Right ventricle myocardium superior (tissue), 1 donor: ENCODE results near the gene APBA1. TPM values are rescaled to one million over a fixed set of nuclear protein-coding genes. Genes with fewer than 3 reads are reported as not detected.

ENCODE experiments used
- ATAC-seq: fragments of 200-7000 bp; cut with Tn5 transposase; one replicate; pipeline ENCODE4 v1.9.1; 2020; ENCODE audit warnings: mild to moderate bottlenecking; ENCODE audit not compliant: poor library complexity
- DNase-seq: peaks from one replicate; pipeline ENCODE4 v3.0.0-alpha.2; 2020
- intact Hi-C: fragments of 100-400 bp; cut with DNase I; formaldehyde crosslinking; loops from one replicate; pipeline ENCODE4 v1.11.2; 2022
- total RNA-seq: library from RNA; stranded (reverse); fragmentation: NEBNext Ultra II Directional; extraction: Animal tissue kit (Norgen Biotek cat#: 25700); gene quantifications from one replicate; pipeline ENCODE4 v1.2.1, GENCODE V29; 2021
- donor health status: DM: no; HTN: yes; CAD: no; lungs with severe emphysema.

Gene APBA1
- total RNA-seq, 1 donor from 2014 or later: 2.0 TPM

DNA sequence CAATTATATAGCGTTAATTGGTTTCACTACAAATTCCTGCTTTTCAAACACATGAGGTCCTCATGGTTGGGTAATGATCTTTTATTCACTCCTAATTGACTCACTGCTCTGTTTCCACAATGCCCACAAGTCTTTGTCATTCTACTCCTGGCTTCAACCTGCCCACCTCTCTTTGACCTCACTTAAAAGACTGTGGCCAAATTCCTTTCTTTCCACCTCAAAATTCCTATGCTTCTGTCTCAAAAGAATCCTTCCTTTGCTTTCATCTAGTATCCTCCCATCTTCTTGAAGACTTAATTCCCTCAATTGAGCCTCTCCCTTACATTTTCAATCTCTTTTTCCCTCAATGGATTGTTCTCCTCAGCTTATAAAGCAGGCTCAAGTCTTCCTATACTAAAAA is 4.9 kb downstream of the APBA1 start:
- no peak for DNase-seq
- no peak for ATAC-seq
- intact Hi-C loops: no loop called here

GRCh38 chr9:69660304-69660703 is 11.9 kb downstream of the APBA1 start:
- DNase-seq: no peak
- intact Hi-C loops: no loop called here
- no peak for ATAC-seq

GRCh38 chr9:69658987-69659675 is 13.0 kb downstream of the APBA1 start:
- ATAC-seq (no peak), DNase-seq (no peak)
- intact Hi-C loops: no loop called here

DNA sequence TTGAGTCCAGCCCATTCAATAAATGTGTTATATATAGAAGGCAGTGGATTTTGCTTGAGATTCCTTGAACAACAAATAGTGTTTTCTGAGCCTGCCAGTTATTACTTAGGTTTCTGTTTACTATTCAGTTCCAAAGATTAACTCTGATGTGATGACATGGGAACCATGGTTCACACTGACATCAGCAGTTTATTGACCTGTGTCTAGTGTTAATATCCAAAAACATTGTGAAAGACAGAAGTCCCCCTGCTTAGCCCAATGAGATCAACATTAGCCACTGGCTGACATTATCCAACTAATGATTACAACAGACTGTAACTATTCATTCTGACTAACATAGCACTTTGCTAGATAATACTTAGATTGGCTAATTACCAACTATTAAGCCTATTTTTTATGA is 14.9 kb downstream of the APBA1 start:
- peak; percentile 66 for ATAC-seq
- intact Hi-C loops: no loop called here
- no peak for DNase-seq

DNA sequence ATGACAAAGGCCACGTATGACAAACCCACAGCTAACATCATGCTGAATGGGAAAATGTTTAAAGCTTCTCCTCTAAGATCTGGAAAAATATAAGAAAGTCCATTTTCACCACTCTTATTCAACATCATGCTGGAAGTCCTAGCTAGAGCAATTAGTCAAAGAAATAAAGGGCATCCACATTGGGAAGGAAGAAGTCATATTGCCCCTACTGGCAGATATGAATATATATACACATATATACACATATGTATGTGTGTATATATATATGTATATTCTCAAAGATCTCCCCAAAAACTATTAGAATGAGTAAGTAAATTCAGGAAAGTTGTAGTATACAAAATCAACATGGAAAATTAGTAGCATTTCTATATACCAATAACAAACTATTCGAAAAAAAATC is 17.1 kb downstream of the APBA1 start:
- intact Hi-C loops: no loop called here
- ATAC-seq (no peak), DNase-seq (no peak)

DNA sequence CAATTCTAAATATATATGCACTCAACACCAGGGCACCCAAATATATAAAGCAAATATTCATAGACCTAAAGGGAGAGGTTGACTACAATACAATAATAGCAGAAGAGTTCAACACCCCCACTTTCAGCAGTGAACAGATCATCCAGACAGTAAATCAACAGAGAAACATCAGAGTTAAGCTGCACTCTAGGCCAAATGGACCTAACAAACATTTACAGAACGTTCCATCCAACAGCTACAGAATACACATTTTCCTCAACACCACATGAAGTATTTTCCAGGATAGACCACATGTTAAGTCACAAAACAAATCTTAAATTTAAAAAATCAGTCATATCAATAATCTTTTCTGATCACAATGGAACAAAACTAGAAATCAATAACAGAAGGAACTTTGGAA is 18.9 kb downstream of the APBA1 start:
- intact Hi-C loops: no loop called here
- no peak for ATAC-seq
- DNase-seq: no peak

- no peak for ATAC-seq
- intact Hi-C loops: no loop called here
- no peak for DNase-seq
These were observed 22.5 kb downstream of the APBA1 start for GRCh38 chr9:69649566-69650250.

GRCh38 chr9:69647804-69648203 is 24.4 kb downstream of the APBA1 start:
- intact Hi-C loops: no loop called here
- no peak for ATAC-seq
- DNase-seq: no peak

DNA sequence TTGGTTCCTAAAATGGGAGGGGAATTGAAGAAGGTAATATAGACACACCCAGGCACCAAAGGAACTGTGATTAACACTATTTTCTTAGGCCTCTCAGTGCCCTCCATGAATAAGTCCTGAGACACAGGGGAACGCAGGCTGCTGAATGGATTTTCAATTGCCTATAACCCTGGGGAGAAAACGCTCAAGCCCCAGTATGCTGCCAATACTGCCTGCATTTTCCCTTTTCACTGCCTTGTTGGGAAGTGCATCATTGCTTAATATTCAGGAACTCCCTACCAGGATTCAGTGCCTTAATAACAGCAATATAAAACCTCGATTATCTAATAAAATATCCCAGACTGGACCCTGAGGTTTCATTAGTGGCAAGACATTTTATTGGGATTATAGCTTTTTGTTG is 25.4 kb downstream of the APBA1 start:
- intact Hi-C loops: no loop called here
- ATAC-seq (no peak), DNase-seq (no peak)

DNA sequence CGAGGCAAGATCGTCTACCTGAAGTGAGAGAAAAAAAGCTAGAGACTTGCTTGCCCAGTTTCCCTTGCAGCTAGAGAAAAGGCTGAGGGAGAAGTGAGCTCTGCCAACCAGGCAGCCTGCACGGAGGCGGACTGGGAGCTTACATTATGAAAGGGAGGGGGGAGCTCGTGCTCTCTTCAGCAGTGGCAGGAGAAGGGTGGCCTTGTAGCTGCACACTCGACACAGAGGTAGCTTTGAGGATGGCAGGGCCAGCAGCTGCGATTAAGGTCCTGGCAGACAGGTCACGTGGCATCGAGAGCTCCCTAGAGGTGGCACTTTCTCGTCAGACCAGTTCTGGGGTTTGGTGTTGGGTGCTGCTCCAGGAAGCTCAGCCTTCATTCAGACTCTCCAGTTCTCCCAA is 26.7 kb downstream of the APBA1 start:
- DNase-seq (no peak), ATAC-seq (peak; percentile 45)
- intact Hi-C loops: no loop called here

DNA sequence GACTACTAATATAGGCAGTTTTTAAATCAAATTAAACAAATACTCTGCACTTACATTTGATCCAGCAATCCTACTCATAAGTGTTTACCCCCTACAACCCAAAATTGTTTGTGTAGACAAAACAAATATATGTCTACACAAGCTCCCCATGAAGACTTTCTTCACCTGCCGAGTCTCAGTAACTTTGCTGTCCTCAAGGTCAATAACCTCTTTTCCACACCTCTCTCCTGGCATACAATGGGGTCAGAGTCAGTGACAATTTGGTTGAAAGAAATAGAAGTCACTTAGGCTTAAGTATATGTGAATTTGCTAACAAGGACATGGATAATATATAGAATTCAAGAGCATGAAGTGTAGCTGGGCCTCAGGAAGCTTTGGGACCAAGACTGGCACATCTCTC is 29.1 kb downstream of the APBA1 start:
- no peak for ATAC-seq
- no peak for DNase-seq
- intact Hi-C loops: no loop called here

DNA sequence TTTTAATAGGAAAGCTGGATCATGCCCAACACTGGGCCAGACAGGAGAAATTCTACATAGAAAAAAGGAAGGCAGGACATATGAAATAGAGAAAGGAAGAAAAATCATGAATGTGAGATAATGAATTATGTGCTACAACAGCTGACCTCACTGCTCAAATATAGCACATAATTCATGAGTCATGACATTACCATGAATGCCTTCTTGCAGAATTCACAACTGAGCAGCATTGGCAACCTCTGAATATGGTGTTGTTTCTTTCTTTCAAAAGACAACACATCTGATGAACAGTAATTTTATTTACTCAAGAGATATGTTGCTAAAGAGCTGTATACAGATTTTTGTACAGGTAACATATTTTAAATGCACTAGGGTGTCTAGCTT is 34.4 kb downstream of the APBA1 start:
- ATAC-seq (no peak), DNase-seq (no peak)
- intact Hi-C loops: no loop called here

GRCh38 chr9:69637193-69637816 is 34.9 kb downstream of the APBA1 start:
- ATAC-seq: no peak
- intact Hi-C loops: no loop called here
- DNase-seq: no peak

- DNase-seq (no peak), ATAC-seq (no peak)
- intact Hi-C loops: no loop called here
These were observed 38.5 kb downstream of the APBA1 start for GRCh38 chr9:69633716-69634115.

DNA sequence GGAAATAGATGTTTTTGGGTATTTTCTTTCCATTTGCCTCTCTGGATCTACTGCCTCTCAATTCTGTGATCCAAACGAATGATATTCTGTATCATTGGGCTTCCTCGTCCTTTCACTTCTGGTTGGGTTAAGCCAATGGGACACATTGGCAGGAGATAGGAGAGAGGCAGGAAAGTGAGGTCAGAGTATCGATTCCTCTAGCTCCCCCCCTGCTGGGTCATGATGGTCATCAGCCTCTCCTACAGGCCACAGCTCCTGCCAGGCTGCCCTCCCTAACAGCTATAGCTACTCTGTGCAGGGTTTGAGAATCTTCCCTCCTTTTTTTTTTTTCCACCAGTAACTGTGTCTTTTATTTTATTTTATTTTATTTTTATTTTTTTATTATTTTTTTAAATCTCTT is 39.4 kb downstream of the APBA1 start:
- DNase-seq: no peak
- intact Hi-C loops: no loop called here
- ATAC-seq: no peak

DNA sequence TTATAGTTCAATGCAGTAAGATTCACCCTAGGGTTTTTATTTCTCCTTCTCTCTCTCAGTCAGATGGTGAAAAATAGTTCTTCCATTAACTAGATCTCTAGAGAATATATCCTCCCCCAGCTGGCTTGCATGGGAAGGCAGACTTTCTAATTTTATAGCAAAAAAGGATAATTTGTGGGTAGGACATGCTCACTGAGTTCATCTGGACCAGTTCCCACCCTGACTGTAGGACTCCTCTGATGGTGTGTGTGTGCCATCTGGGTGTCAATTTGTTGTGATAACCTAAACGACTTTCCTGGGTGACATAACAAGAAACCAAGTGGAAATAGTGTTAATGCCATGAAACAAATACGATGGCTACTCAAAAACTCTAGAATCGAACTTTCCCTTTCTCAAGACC is 44.9 kb downstream of the APBA1 start:
- DNase-seq (no peak), ATAC-seq (no peak)
- intact Hi-C loops: no loop called here

GRCh38 chr9:69623276-69623675 is 48.9 kb downstream of the APBA1 start:
- ATAC-seq (no peak), DNase-seq (no peak)
- intact Hi-C loops: no loop called here

DNA sequence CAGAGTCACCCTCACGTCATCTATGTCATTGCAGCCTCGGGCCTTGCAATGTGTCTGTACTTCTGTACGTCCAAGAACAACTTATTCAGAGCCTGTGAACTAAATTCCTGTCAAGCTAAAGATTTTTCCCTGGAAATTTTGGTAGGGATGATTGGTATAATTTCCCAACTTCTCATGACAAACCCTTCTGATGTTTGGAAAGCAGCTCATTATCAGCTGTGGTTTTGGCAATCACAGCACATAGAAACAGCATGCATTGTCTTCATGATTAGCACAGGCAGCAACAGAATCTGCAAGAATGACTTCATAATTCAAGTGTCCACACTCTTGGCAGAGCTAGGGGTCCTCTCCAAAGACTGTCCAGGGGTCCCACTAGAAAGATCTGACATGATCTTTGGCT is 49.5 kb downstream of the APBA1 start:
- DNase-seq: no peak
- intact Hi-C loops: no loop called here
- ATAC-seq: peak; percentile 31

DNA sequence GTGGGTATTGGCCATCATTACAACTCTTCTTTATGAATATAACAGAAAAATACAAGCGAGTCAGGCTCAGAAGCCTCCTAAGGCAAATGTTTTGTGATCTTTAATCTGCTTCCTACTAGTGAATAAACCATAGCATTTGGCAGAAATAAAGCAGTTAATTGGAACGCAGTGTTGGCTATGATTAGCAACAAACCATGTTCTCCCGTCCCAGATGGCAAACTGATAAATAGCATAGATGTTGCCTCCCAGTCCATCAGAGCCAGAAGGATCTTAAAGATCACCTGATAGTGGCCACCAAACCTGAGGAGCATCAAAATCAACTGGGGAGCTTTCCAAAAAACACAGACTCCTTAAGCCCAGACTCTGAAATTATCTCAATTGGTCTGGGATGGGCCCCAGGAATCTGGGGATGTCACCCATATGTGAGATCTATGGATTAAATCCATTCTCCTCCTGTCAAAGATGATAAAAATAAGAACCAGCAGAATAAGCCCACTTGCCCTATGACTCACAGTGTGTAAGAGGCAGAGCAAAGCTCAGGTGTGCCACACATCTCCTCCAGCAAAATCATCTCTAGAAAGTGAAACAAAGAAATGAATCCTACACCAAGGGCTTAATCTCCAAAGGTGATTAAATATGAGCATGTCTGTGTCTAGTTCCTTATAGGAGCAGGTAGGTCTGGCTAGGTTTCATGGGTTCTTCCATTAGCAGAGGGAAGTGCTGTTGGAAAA is 50.3 kb downstream of the APBA1 start:
- intact Hi-C loops: no loop called here
- DNase-seq: no peak
- ATAC-seq: no peak

DNA sequence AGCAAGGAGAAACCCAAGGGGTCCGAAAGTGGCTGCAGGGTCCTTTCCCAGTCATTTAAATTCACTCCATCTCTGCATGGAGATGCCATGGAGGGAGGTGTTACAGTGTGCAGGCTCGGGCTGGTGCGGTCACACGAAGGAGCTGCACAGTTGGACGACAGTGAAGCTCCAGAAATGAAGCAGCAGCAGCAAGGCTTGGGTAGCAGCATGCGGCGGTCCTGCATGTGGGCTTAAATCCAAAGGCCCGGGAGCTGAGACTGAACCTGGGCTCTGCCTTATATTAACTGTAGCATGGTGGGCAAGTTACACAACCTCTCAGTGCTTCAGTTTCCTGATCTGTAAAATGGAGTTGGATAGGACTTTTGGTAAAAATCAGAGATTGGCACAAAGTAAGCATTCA is 51.4 kb downstream of the APBA1 start:
- no peak for ATAC-seq
- no peak for DNase-seq
- intact Hi-C loops: no loop called here
